Naive B cell (primary cell): Measurements from ENCODE around the gene ZGRF1. TPM values are rescaled to one million over a fixed set of nuclear protein-coding genes. Genes with fewer than 3 reads are reported as not detected.
"Not testable (repeated sequence)": the region's sequence is repeated elsewhere in the genome, so short reads cannot be mapped to it uniquely, and the experiment has no call there.

ENCODE experiments used
- ATAC-seq, 2 donors: fragments of 150-1000 bp; cut with Tn5 transposase; 2 replicates each; pipeline ENCODE4 v1.10.0; 2021; ENCODE audit warnings: low read depth in 2 of 2, mild to moderate bottlenecking in 2 of 2, moderate library complexity in 2 of 2
- DNase-seq: peaks from one replicate; pipeline ENCODE4 v3.0.0; 2022
- H3K27ac Mint-ChIP-seq, 6 donors: one replicate each; pipeline ENCODE4 v1.8.0; 2020 to 2022; ENCODE audit warnings: mild to moderate bottlenecking in 6 of 6, mixed read lengths in 6 of 6, moderate library complexity in 5 of 6, inconsistent platforms in 2 of 6
- H3K27me3 Mint-ChIP-seq, 3 donors: one replicate each; pipeline ENCODE4 v1.8.0; 2021 to 2022; ENCODE audit warnings: mixed read lengths in 3 of 3, mild to moderate bottlenecking in 1 of 3
- H3K36me3 Mint-ChIP-seq, 2 donors: one replicate each; pipeline ENCODE4 v1.8.0; 2020 to 2022; ENCODE audit warnings: mixed read lengths in 2 of 2, inconsistent platforms in 1 of 2, mild to moderate bottlenecking in 1 of 2
- H3K4me1 Mint-ChIP-seq, 3 donors: one replicate each; pipeline ENCODE4 v1.8.0; 2020 to 2022; ENCODE audit warnings: mixed read lengths in 3 of 3, inconsistent platforms in 1 of 3, mild to moderate bottlenecking in 1 of 3, moderate library complexity in 1 of 3
- H3K4me3 Mint-ChIP-seq, 8 donors: one replicate each; pipeline ENCODE4 v1.8.0; 2020 to 2022; ENCODE audit warnings: mild to moderate bottlenecking in 8 of 8, mixed read lengths in 8 of 8, moderate library complexity in 8 of 8, inconsistent platforms in 2 of 8
- H3K9me3 Mint-ChIP-seq, 7 donors: one replicate each; pipeline ENCODE4 v1.8.0; 2020 to 2022; ENCODE audit warnings: mixed read lengths in 7 of 7, mild to moderate bottlenecking in 5 of 7, inconsistent platforms in 2 of 7, moderate library complexity in 1 of 7
- polyA plus RNA-seq, 6 donors: library from polyadenylated mRNA; unstranded; fragments of 300-500 nt; fragmentation: Illumina TruSeq; gene quantifications; one replicate each; pipeline ENCODE4 v1.2.3, GENCODE V29; 2021; ENCODE audit warnings: low read depth in 6 of 6

ZGRF1 gene
- polyA plus RNA-seq, 6 donors from 2014 or later: 2.0 to 4.5 (median 4.1) TPM

DNA sequence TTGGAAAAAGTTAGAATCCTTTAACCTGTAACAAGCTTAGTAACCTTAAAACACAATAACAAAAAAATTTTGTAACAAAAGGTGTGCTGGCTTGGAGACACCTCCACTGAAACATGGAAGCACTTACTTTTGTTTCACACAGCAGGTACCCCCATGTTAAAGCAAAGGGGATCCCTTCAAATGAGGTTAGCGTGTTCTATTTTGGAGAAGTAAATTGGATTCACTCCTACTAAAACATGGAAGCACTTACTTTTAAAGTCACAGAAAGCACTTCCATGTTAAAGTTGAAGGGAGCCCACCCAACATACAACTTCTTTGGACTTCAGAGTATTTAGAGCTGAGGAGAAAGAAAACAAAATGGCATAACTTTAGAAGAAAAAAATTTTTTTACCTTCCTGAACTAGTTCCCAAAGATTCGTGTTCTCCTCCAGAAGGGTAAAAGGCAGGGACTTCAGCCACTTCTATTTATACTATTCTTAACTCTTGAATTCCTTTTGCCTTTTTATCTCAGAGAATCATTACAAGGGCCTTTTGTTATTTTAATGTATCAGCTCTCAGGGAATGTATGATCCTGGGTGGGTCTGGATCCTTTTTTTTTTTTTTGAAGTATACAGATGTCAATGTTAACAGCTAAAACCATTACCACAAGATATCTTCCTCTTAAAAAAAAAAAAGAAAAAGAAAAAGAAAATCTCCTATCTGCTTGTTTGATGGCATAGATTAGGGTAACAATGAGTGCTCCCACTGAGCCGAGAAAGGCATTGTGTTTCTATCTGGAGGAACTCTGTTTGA, 11.8 kb upstream of the ZGRF1 start:
- ATAC-seq (no peak), DNase-seq (no peak)
- Mint-ChIP-seq H3K4me3 (no peak overlapping the region), H3K36me3 (peaks cover 9 to 12% of the 10 kb centered on the region in 2 donors), H3K9me3 (no peaks in the 10 kb centered on the region), H3K27ac (no peak overlapping the region), H3K4me1 (peaks cover 3 to 6% (median 5%) of the 10 kb centered on the region in 3 donors), H3K27me3 (no peaks in the 10 kb centered on the region)

DNA sequence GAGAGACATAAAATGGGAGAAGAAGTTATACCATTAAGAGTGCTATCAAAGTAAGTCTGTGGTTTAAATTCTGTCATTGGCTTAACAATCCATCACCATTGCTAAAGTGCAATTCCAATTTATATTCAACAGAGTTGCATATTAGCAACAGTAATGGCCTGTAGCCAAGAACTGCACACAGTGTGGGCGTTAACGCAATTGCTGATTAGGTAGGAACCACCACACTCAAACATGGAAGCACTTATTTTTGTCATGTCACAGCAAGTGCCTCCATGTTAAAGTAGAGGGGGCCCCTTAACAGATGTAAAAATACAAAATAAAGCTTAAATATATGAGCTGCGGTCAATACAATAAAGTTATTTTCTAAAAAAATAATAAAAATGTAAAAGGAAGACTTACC, 11.1 kb upstream of the ZGRF1 start:
- ATAC-seq (no peak), DNase-seq (no peak)
- Mint-ChIP-seq H3K4me1 (peaks cover 10 to 13% (median 12%) of the 10 kb centered on the region in 3 donors), H3K36me3 (peaks cover 9 to 11% of the 10 kb centered on the region in 2 donors), H3K27me3 (no peaks in the 10 kb centered on the region), H3K4me3 (no peak overlapping the region), H3K27ac (no peak overlapping the region), H3K9me3 (no peaks in the 10 kb centered on the region)

DNA sequence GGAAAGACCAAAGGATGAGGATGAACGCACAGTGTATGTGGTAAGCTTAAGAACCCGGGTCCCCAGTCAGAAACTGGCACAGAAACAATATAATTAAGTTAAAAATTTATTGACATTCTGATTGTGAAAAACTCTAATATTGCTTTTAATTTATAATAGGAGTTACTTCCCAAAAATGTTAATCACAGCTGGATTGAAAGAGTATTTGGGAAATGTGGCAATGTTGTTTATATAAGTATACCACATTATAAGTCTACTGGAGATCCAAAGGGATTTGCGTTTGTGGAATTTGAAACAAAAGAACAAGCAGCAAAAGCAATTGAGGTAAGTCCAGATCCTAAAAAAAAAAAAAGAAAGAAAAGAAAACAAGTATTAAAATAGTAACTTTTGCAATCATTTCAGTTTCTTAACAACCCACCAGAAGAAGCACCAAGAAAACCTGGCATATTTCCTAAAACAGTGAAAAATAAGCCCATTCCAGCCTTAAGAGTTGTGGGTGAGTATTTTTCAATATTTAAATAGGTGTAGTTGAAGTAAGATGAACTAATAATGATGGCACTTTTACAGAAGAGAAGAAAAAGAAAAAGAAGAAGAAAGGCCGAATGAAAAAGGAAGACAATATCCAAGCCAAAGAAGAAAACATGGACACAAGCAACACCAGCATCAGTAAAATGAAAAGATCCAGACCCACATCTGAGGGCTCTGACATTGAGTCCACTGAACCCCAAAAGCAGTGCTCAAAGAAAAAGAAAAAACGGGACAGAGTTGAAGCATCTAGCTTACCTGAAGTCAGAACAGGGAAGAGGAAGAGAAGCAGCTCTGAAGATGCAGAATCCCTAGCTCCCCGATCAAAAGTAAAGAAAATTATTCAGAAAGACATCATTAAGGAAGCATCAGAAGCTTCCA, 10.2 kb upstream of the ZGRF1 start:
- DNase-seq: no peak
- H3K4me3 Mint-ChIP-seq: no peak overlapping the region
- H3K27ac Mint-ChIP-seq: peak overlapping the region in 2 of 6 donors; percentile 89 to 90
- no peaks in the 10 kb centered on the region for H3K27me3 Mint-ChIP-seq
- peaks cover 16 to 19% (median 17%) of the 10 kb centered on the region in 3 donors for H3K4me1 Mint-ChIP-seq
- ATAC-seq: no peak
- peaks cover 5 to 9% of the 10 kb centered on the region in 2 donors for H3K36me3 Mint-ChIP-seq
- H3K9me3 Mint-ChIP-seq: no peaks in the 10 kb centered on the region

DNA sequence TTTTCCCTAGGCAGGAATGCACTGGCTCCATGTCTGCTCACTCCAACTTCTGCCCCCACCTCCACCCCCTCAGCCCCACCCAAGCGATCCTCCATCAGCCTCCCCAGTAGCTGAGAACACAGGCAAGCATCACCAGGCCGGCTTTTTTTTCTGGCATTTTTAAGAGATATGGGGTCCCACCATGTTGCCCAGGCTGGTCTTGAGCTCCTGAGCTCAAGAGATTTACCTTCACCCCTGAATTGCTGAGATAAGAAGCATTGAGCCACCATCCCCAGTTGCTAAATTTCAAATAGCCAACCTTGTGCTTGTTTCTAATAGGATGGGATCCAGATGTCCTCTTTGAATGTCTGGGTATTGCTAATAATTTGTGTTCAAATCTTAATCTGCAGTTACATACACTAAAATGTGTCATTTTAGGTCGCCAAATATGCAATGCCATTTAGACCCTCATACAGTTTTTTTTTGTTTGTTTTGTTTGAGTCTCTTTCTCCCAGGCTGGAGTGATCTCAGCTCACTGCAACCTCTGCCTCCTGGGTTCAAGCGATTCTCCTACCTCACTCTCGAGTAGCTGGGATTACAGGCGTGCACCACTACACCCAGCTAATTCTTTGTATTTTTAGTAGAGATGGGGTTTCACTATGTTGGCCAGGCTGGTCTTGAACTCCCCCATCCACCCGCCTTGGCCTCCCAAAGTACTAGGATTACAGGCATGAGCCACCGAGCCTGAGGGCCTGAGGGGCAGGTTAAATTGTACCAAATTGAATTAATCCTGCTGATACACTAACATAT, 9.0 kb upstream of the ZGRF1 start:
- H3K4me3 Mint-ChIP-seq: no peak overlapping the region
- no peaks in the 10 kb centered on the region for H3K9me3 Mint-ChIP-seq
- H3K36me3 Mint-ChIP-seq: peaks cover 5 to 13% of the 10 kb centered on the region in 2 donors
- peak overlapping the region in 2 of 6 donors; percentile 44 to 87 for H3K27ac Mint-ChIP-seq
- no peak for ATAC-seq
- no peak for DNase-seq
- H3K4me1 Mint-ChIP-seq: peaks cover 25 to 27% (median 25%) of the 10 kb centered on the region in 3 donors
- no peaks in the 10 kb centered on the region for H3K27me3 Mint-ChIP-seq

DNA sequence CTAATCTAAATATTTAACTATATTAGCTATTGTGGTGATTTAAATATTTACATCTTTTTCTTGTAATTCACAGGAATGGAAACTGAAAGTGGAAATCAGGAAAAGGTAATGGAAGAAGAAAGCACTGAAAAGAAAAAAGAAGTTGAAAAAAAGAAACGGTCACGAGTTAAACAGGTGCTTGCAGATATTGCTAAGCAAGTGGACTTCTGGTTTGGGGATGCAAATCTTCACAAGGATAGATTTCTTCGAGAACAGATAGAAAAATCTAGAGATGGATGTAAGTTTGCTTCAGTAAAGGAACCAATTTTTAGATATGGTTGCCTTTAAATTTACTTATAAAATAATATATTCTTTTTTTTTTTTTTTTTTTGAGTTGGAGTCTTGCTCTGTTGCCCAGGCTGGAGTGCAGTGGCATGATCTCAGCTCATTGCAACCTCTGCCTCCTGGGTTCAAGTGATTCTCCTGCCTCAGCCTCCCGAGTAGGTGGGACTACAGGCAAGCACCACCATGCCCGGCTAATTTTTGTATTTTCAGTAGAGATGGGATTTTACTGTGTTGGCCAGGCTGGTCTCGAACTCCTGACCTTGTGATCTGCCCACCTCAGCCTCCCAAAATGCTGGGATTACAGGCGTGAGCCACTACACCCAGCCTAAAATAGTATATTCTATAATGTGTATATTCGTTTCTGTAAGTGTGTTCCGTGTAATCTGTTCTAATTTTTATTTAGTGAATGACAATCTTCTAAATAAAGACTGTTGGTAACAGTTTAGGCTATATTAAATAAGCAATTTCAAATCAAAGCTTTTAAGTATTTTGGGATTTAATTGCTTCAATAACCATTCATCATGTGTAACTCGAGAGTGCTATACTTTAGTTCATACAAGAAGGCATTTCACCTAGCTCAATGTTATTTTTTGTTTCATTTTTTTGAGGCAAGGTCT, 8.2 kb upstream of the ZGRF1 start:
- peak overlapping the region in 2 of 6 donors; percentile 21 to 49 for H3K27ac Mint-ChIP-seq
- peaks cover 5 to 17% of the 10 kb centered on the region in 2 donors for H3K36me3 Mint-ChIP-seq
- not testable (repeated sequence) for ATAC-seq, H3K9me3 Mint-ChIP-seq, H3K27me3 Mint-ChIP-seq, DNase-seq, H3K4me3 Mint-ChIP-seq
- H3K4me1 Mint-ChIP-seq: peaks cover 25 to 29% (median 28%) of the 10 kb centered on the region in 3 donors

DNA sequence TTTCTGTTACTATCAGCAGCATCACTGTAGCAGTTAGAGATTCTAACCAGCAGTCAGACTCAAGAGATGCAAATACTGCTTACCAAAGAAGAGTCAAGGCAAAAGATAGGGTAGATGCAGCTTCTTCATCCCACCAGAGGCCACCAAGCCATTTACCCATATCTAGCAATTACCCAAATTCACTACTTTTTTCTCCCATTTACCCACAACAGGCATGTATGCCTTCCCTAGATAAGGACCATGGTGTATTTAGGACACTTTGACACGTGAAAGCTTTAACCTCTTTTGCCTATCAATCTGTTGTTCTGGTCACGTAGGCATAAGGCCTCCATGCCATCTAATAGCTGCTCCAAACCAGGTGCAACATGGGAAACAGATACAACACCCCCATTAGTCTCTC, 5.8 kb upstream of the ZGRF1 start:
- peaks cover 5 to 17% of the 10 kb centered on the region in 2 donors for H3K36me3 Mint-ChIP-seq
- ATAC-seq (no peak), DNase-seq (no peak)
- no peaks in the 10 kb centered on the region for H3K27me3 Mint-ChIP-seq
- no peaks in the 10 kb centered on the region for H3K9me3 Mint-ChIP-seq
- H3K4me3 Mint-ChIP-seq: no peak overlapping the region
- peak overlapping the region in 3 of 6 donors; percentile 48 to 87 (median 67) for H3K27ac Mint-ChIP-seq
- H3K4me1 Mint-ChIP-seq: peaks cover 30 to 35% (median 33%) of the 10 kb centered on the region in 3 donors

DNA sequence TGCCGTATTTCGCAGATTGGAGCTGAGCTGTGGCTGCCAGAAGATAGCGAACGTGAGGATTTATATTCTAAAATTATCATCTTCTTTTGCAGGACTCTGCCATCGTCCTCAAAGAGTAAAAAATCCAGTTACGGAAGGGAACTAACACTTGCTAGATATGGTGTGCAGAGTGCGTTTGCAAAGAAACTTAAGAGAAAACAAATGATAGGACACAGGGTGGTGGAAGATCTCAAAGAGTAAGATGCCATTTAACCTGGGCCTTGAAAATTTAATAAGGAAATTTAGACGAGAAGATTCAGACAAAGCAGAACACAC, 800 bp upstream of the ZGRF1 start:
- H3K4me1 Mint-ChIP-seq: peaks cover 15 to 21% (median 20%) of the 10 kb centered on the region in 3 donors
- no peak overlapping the region for H3K27ac Mint-ChIP-seq
- ATAC-seq (peak in 1 of 2 donors; percentile 3), DNase-seq (no peak)
- peaks cover 0 to 8% of the 10 kb centered on the region in 2 donors for H3K36me3 Mint-ChIP-seq
- H3K9me3 Mint-ChIP-seq: no peaks in the 10 kb centered on the region
- H3K27me3 Mint-ChIP-seq: no peaks in the 10 kb centered on the region
- H3K4me3 Mint-ChIP-seq: no peak overlapping the region

DNA sequence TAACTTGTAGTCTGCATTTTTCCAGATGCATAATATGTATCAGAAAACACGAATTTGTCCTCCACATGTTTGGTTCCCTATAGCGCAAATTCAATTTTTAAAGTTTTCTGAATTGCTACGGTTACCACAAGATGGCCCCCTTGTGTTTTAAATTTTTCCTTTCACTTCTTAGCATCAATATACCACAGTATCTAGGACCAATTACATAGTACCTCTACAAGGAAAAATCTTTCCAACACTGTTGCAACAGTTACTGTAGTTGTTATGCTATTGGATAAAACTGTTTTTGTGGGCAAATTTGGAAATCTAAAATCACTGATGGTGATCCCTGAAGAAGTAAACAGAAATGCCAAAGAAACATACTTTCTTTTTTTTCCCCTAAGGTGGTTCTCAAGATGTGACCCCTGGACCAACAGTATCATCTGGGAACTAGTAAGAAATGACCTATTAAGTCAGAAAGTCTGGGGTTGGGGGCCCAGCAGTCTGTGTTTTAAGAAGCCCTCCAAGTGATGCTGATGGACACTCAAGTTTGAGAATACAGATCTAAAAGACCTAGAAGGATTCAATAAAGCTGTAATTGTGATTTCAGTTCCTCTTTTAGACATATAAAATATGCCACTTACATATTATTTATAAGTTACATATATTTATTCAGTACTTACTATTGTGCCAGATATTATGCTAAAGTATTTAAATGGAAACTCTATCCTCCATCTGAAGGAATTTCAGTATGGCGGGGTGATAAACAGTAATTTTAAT, 3.1 kb downstream of the ZGRF1 start:
- no peaks in the 10 kb centered on the region for H3K27me3 Mint-ChIP-seq
- H3K9me3 Mint-ChIP-seq: no peaks in the 10 kb centered on the region
- H3K27ac Mint-ChIP-seq: peak overlapping the region in 1 of 6 donors; percentile 37
- no peak for ATAC-seq
- peak; percentile 23 for DNase-seq
- no peaks in the 10 kb centered on the region for H3K36me3 Mint-ChIP-seq
- H3K4me3 Mint-ChIP-seq: peak overlapping the region in 1 of 8 donors; percentile 70
- H3K4me1 Mint-ChIP-seq: peaks cover 0 to 3% (median 0%) of the 10 kb centered on the region in 3 donors

DNA sequence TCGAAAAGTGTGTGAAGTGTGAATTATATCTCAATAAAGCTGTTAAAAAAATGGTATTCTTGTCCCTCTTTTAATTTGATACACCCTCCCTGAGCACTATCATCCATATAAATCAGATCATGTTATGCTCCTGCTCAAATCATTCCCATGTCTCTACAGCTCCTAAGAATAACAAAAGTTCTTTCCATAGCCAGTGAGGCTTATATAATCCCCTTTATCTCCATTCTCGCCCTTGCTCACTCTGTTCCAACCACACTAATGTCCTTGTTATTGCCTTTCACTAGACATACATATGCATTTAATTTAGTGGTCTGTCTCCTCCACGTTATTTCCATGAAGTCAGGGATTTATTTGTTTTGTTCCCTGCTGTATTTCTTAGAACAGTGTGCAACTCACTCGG, 10.5 kb downstream of the ZGRF1 start:
- H3K36me3 Mint-ChIP-seq: peaks cover 8 to 13% of the 10 kb centered on the region in 2 donors
- H3K4me3 Mint-ChIP-seq: no peak overlapping the region
- H3K9me3 Mint-ChIP-seq: peaks cover 0 to 3% (median 0%) of the 10 kb centered on the region in 7 donors
- H3K27ac Mint-ChIP-seq: peak overlapping the region in 1 of 6 donors; percentile 86
- H3K27me3 Mint-ChIP-seq: no peaks in the 10 kb centered on the region
- no peak for DNase-seq
- no peaks in the 10 kb centered on the region for H3K4me1 Mint-ChIP-seq
- no peak for ATAC-seq

DNA sequence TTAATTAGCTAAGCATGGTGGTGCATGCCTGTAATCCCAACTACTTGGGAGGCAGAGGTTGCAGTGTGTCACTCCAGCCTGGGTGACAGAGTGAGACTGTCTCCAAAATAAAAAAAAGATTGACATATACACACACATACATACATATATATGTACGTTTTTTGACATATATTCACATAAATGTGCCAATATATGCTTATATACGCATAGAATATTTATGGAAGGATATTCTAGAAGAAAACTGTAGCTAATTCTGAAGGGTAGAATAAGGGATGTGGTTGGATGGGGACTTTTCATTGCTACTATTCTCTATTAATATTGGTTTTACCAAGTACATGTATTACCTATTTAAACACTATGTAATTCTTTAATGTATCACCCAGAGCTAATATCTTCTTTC, 19.7 kb downstream of the ZGRF1 start:
- Mint-ChIP-seq H3K27ac (no peak overlapping the region), H3K9me3 (no peaks in the 10 kb centered on the region), H3K27me3 (no peaks in the 10 kb centered on the region), H3K4me1 (no peaks in the 10 kb centered on the region), H3K36me3 (peaks cover 0 to 12% of the 10 kb centered on the region in 2 donors), H3K4me3 (no peak overlapping the region)
- DNase-seq (no peak), ATAC-seq (no peak)

DNA sequence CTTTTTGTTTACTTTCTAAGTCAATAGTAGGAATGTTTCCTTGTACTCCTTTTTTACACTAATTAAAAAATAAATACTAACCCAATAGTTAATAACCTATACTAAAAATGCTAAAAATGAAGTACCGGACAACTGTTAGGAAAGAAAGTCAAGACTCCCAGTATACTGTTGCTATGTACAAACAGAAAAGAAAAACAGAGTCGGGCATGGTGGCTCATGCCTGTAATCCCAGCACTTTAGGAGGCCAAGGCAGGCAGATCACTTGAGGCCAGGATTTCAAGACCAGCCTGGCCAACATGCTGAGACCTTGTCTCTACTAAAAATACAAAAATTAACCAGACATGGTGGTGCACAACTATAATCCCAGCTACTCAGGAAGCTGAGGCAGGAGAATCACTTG, 23.9 kb downstream of the ZGRF1 start:
- H3K36me3 Mint-ChIP-seq, H3K9me3 Mint-ChIP-seq, H3K27ac Mint-ChIP-seq, ATAC-seq, H3K27me3 Mint-ChIP-seq, H3K4me3 Mint-ChIP-seq, H3K4me1 Mint-ChIP-seq, DNase-seq: not testable (repeated sequence)

DNA sequence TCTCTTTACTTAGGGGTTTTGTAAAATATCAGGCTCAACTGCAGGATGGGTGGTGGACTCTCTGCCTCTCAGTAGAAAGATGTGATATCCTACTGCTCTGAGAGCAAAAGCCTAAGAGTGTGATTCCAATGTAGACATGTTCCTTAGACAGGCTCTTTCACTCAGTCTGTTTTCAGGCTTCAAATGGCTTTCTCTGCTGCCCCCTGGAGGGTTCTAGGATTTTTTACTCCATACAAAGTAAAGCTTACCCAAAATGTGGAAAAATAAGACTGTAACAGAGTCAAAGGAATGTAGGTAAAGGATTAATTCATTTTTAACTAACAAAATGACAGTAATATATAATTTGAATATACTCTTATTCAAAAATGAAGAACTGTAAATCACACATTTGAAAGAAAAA, 32.1 kb downstream of the ZGRF1 start:
- H3K27me3 Mint-ChIP-seq: no peaks in the 10 kb centered on the region
- H3K36me3 Mint-ChIP-seq: no peaks in the 10 kb centered on the region
- no peak overlapping the region for H3K4me3 Mint-ChIP-seq
- no peaks in the 10 kb centered on the region for H3K4me1 Mint-ChIP-seq
- ATAC-seq (peak; percentile 47 to 57), DNase-seq (peak; percentile 24)
- no peaks in the 10 kb centered on the region for H3K9me3 Mint-ChIP-seq
- peak overlapping the region in 1 of 6 donors; percentile 39 for H3K27ac Mint-ChIP-seq
